Measurements from ENCODE around the gene UBAP2.

UBAP2 gene

DNA sequence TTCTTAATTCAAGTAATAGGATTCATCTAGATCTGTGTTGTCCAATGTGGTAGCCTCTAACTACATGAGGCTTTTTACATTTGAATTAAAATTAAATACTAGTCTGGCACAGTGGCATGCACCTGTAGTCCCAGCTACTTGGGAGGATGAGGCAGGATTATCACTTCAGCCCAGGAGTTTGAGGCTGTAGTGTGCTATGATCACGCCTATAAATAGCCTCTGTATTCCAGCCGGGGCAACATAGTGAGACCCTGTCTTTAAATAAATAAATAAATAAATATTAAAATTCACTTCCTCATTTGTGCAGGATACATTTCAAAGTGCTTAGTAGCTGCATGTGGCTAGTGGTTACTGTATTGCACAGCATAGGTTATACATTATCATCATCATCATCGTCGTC is 139.9 kb downstream of the UBAP2 start:
- Histone ChIP-seq H3K27me3 (ENCODE audit: insufficient read depth, low read depth, severe bottlenecking) (no peaks in the 10 kb centered on the region), H3K36me3 (peaks cover 51% of the 10 kb centered on the region), H3K27ac (no peak overlapping the region), H3K9me3 (ENCODE audit: severe bottlenecking) (no peaks in the 10 kb centered on the region), H3K4me3 (ENCODE audit: low read depth, low read length) (no peak overlapping the region)
- TF ChIP-seq CTCF (IDR thresholded peaks at IDR 0.05; ENCODE audit: low read depth, low read length): no peak
- no peak for DNase-seq

- TF ChIP-seq CTCF (IDR thresholded peaks at IDR 0.05; ENCODE audit: low read depth, low read length): no peak
- H3K4me3 ChIP-seq (ENCODE audit: low read depth, low read length): no peak overlapping the region
Measured at GRCh38 chr9:33908114-33908513, 140.6 kb downstream of the UBAP2 start.

DNA sequence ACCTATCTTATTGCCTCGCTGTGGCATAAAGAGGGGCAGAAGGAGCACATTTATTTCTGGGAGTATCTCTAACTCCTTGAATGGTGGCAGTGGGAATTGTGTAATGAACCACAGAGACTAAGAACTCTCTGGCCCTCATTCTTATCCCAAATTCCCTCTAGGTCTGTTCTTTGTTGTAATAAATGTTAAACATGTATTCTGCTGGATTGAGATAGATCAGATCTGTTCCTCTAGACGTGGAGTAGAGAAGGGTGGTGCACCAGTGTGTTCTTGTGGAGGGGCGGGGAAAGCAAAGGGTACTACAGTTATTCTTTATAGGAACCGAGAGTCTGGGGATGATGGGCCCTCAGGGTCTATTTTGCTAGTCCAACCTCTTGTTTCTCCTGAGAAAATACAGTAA is 141.3 kb downstream of the UBAP2 start:
- Histone ChIP-seq H3K4me3 (ENCODE audit: low read depth, low read length) (no peak overlapping the region), H3K27me3 (ENCODE audit: insufficient read depth, low read depth, severe bottlenecking) (no peaks in the 10 kb centered on the region), H3K9me3 (ENCODE audit: severe bottlenecking) (no peaks in the 10 kb centered on the region), H3K27ac (no peak overlapping the region), H3K36me3 (peaks cover 41% of the 10 kb centered on the region)
- DNase-seq: no peak
- TF ChIP-seq CTCF (IDR thresholded peaks at IDR 0.05; ENCODE audit: low read depth, low read length): no peak

More at GRCh38 chr9:33908114-33908513, 140.6 kb downstream of the UBAP2 start:
- H3K36me3 ChIP-seq: peaks cover 47% of the 10 kb centered on the region
- H3K27ac ChIP-seq: no peak overlapping the region
- H3K9me3 ChIP-seq (ENCODE audit: severe bottlenecking): no peaks in the 10 kb centered on the region
- DNase-seq: no peak
- no peaks in the 10 kb centered on the region for H3K27me3 ChIP-seq (ENCODE audit: insufficient read depth, low read depth, severe bottlenecking)

GRCh38 chr9:33906769-33907168 is 141.9 kb downstream of the UBAP2 start:
- no peak overlapping the region for H3K27ac ChIP-seq
- H3K36me3 ChIP-seq: peaks cover 42% of the 10 kb centered on the region
- H3K4me3 ChIP-seq (ENCODE audit: low read depth, low read length): no peak overlapping the region
- no peaks in the 10 kb centered on the region for H3K27me3 ChIP-seq (ENCODE audit: insufficient read depth, low read depth, severe bottlenecking)
- TF ChIP-seq CTCF (IDR thresholded peaks at IDR 0.05; ENCODE audit: low read depth, low read length): no peak
- H3K9me3 ChIP-seq (ENCODE audit: severe bottlenecking): no peaks in the 10 kb centered on the region
- no peak for DNase-seq

- H3K36me3 ChIP-seq: peaks cover 55% of the 10 kb centered on the region
- H3K27ac ChIP-seq: no peak overlapping the region
- H3K9me3 ChIP-seq (ENCODE audit: severe bottlenecking): no peaks in the 10 kb centered on the region
- no peak for TF ChIP-seq CTCF (IDR thresholded peaks at IDR 0.05; ENCODE audit: low read depth, low read length)
- H3K4me3 ChIP-seq (ENCODE audit: low read depth, low read length): no peak overlapping the region
- DNase-seq: no peak
- no peaks in the 10 kb centered on the region for H3K27me3 ChIP-seq (ENCODE audit: insufficient read depth, low read depth, severe bottlenecking)
Measured at GRCh38 chr9:33905137-33905536, 143.6 kb downstream of the UBAP2 start.

DNA sequence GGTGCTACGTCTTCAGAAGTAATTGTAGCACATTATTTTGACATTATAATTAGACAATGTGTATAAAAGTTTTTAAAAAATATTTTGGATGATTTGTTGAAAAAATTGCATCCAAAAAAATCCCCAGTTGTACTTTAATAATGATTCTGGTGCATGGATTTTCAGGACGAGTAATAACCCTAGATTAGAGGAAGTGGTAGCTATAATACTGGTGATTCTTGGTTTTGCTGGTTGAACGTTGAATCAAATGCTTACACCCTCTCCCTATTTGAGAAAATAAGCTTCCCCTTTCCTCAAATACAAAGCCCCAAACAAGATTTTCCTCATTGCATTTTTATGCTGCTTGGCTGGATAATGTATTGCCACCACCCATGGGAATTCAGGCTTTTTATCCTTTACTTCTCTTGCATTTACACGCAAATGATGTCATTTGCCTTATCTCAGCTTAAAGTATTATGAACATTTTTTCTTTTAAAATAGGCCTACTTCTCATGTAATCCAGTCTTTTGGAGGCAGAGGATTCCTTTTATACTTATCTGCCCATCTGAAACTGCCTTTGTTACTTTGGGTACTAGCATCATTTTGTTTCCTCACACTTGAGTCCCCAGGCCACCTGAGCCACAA is 145.4 kb downstream of the UBAP2 start:
- no peak for DNase-seq
- no peak overlapping the region for H3K4me3 ChIP-seq (ENCODE audit: low read depth, low read length)
- H3K27ac ChIP-seq: no peak overlapping the region
- H3K36me3 ChIP-seq: peaks cover 52% of the 10 kb centered on the region
- no peaks in the 10 kb centered on the region for H3K27me3 ChIP-seq (ENCODE audit: insufficient read depth, low read depth, severe bottlenecking)
- no peak for TF ChIP-seq CTCF (IDR thresholded peaks at IDR 0.05; ENCODE audit: low read depth, low read length)
- H3K9me3 ChIP-seq (ENCODE audit: severe bottlenecking): no peaks in the 10 kb centered on the region
